Skeletal muscle tissue (tissue), 4 donors: Measurements from ENCODE around the gene BRF1. TPM values are rescaled to one million over a fixed set of nuclear protein-coding genes. Genes with fewer than 3 reads are reported as not detected.

Experiments
- H3K27ac ChIP-seq: one replicate; pipeline ENCODE4 v1.7.0; 2013; ENCODE audit warnings: mild to moderate bottlenecking, low read depth, low read length, inconsistent platforms
- H3K27me3 ChIP-seq, 3 donors: one replicate each; pipeline ENCODE4 v1.7.0; 2013; ENCODE audit warnings: low read length in 3 of 3; ENCODE audit not compliant: control insufficient read depth in 3 of 3, insufficient read depth in 3 of 3
- H3K36me3 ChIP-seq, 3 donors: one replicate each; pipeline ENCODE4 v1.7.0; 2013; ENCODE audit warnings: low read length in 3 of 3; ENCODE audit not compliant: control insufficient read depth in 3 of 3, insufficient read depth in 3 of 3
- H3K4me1 ChIP-seq, 3 donors: one replicate each; pipeline ENCODE4 v1.7.0; 2013; ENCODE audit warnings: low read length in 3 of 3, mild to moderate bottlenecking in 3 of 3; ENCODE audit not compliant: control insufficient read depth in 3 of 3, insufficient read depth in 3 of 3
- H3K4me3 ChIP-seq, 3 donors: one replicate each; pipeline ENCODE4 v1.7.0; 2013; ENCODE audit warnings: low read length in 3 of 3
- H3K9ac ChIP-seq, 3 donors: one replicate each; pipeline ENCODE4 v1.7.0; 2013; ENCODE audit warnings: low read length in 3 of 3, mild to moderate bottlenecking in 3 of 3, moderate library complexity in 2 of 3, low read depth in 1 of 3
- H3K9me3 ChIP-seq, 3 donors: one replicate each; pipeline ENCODE4 v1.7.0; 2013; ENCODE audit warnings: low read length in 3 of 3; ENCODE audit not compliant: control insufficient read depth in 3 of 3
- total RNA-seq: library from RNA; depleted of rRNA; stranded (reverse); fragments of >200 nt; gene quantifications from one replicate; pipeline ENCODE4 v1.2.3, GENCODE V29; 2014
- donor health status: Osteomylitis.

BRF1 gene
- total RNA-seq, 1 donor from 2014 or later: 38.1 TPM

DNA sequence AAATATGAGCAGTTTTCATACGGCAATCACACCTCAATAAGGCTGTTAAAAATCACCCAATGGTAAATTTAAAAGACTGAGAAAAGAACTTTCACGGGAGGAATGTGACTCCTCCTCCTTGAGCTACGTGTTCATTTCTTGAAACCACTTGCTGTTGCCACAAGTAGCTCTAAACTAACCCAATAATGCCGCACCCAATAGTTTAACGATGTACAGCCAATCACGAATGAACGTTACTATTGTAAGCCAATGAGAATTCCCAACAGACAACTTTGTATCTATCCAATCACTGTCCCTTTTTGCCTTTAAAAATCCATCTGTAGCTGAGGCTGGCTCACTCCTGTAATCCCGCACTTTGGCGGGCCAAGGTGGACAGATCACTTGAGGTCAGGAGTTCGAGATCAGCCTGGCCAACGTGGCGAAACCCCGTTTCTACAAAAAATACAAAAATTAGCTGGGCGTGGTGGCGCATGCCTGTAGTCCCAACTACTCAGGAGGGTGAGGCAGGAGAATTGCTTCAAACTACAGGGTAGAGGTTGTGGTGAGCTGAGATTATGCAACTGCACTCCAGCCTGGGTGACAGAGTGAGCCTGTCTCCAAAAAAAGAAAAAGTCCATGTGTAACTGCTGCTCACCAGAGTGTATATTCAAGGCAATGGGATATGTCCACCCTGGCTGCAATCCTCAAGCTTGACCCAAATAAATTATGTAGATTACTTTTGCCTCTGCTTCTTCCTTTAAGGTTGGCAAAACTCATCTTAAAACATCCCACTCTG, 76.8 kb downstream of the BRF1 start:
- peaks cover 27 to 51% (median 35%) of the 10 kb centered on the region in 3 donors for H3K36me3 ChIP-seq
- no peak overlapping the region for H3K9ac ChIP-seq
- H3K4me3 ChIP-seq: no peak overlapping the region
- H3K4me1 ChIP-seq: no peaks in the 10 kb centered on the region
- H3K27me3 ChIP-seq: no peaks in the 10 kb centered on the region
- no peaks in the 10 kb centered on the region for H3K9me3 ChIP-seq
- no peak overlapping the region for H3K27ac ChIP-seq

- Histone ChIP-seq H3K27me3 (no peaks in the 10 kb centered on the region), H3K36me3 (peaks cover 33 to 58% (median 40%) of the 10 kb centered on the region in 3 donors), H3K9ac (no peak overlapping the region), H3K9me3 (no peaks in the 10 kb centered on the region), H3K27ac (no peak overlapping the region), H3K4me3 (no peak overlapping the region), H3K4me1 (no peaks in the 10 kb centered on the region)
Measured at GRCh38 chr14:105223260-105223659, 77.5 kb downstream of the BRF1 start.

DNA sequence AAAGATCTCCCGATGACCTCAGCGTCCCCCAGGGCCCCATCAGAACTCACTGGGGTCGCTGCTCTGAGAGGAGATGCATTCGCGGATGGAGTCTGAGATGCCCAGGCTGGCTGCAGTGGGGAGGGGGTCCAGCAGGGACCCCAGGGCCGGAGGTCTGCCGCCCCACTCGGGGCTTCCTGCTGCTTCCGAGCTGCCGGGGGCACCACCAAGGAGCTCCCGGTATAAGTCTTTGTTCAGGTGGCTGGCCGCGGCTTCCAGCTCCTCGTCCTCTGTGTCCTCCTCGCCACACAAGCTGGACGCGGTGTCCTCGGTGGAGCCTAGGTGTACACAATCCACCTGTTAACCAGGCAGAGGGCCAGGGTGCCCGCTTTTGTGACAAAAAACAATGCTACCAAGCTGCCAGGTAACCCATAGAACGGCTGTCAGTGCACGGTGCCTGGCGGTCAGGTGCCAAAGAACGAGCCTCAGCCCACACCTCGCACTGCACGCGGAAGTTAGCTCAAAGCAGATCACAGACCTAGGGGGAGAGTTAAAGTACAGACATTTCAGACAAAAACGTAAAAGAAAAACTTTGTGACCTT, 79.1 kb downstream of the BRF1 start:
- Histone ChIP-seq H3K4me1 (no peaks in the 10 kb centered on the region), H3K36me3 (peaks cover 47 to 71% (median 55%) of the 10 kb centered on the region in 3 donors), H3K27ac (no peak overlapping the region), H3K9me3 (no peaks in the 10 kb centered on the region), H3K27me3 (no peaks in the 10 kb centered on the region), H3K4me3 (no peak overlapping the region), H3K9ac (no peak overlapping the region)

DNA sequence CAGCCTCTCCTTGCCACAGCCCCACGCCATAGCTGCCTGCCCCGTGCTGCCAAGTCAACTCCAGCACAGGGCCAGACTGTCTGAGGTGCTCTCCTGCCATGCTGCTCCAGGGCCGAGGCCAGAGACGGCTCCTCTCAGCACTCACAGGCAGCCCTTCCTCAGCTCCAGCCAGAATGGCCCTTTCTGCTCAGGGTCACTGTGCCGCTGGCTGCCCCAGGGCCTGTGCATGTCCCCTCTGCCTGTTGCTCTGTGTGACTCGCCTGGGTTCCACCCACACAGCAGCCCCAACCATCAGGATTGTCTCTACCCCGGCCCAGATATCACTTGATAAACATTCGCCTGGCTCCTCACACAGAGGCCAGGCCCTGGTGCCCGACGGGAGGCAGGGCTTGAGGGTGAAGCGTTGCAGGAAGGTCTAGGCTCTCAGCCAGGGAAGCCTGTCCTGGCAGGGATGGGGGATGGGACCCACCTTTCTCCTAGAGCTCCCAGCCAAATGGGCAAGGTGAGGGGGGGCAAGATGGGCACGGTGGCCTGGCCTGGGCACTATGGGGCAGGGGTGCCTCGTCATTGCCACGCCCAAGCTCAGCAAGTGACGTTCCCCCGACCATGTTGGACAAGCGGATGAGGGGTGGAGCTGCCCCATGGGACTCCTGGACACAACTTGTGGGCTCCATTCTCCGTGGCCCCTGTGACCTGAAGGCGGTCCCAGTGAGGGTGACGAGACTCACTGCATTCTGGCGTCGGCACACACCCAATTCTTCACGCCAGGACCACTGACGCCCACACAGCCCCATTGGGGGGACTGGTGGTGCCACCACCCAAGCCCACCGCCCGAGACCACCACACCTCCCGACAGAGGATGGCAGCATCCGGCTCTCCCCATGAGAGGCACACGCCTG, 79.9 kb downstream of the BRF1 start:
- Histone ChIP-seq H3K36me3 (peaks cover 45 to 65% (median 49%) of the 10 kb centered on the region in 3 donors), H3K27me3 (no peaks in the 10 kb centered on the region), H3K4me1 (peaks cover 0 to 4% (median 4%) of the 10 kb centered on the region in 3 donors), H3K9me3 (no peaks in the 10 kb centered on the region), H3K27ac (no peak overlapping the region), H3K4me3 (no peak overlapping the region), H3K9ac (no peak overlapping the region)

DNA sequence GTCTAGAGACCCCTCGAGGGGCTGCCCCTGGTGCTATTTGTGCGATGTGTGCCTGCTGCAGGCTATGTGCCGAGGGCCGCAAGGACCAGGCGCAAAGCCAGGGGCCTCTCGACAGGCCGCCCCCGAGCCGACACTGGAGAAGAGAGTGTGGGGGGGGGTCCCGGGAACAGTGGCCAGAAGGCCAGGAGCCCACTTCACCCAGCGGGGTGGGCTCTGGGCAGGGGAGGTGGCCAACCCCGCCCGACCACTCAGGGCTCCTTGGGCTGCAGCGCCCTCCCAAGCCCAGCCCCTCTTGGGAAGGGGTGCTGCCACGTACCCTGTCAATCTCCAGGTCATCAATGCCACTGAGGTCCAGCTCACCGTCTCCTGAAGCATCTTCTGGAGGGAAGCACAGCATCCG, 81.0 kb downstream of the BRF1 start:
- no peak overlapping the region for H3K27ac ChIP-seq
- H3K36me3 ChIP-seq: peaks cover 47 to 68% (median 55%) of the 10 kb centered on the region in 3 donors
- H3K4me3 ChIP-seq: no peak overlapping the region
- no peak overlapping the region for H3K9ac ChIP-seq
- no peaks in the 10 kb centered on the region for H3K9me3 ChIP-seq
- H3K27me3 ChIP-seq: no peaks in the 10 kb centered on the region
- peaks cover 0 to 14% (median 4%) of the 10 kb centered on the region in 3 donors for H3K4me1 ChIP-seq

DNA sequence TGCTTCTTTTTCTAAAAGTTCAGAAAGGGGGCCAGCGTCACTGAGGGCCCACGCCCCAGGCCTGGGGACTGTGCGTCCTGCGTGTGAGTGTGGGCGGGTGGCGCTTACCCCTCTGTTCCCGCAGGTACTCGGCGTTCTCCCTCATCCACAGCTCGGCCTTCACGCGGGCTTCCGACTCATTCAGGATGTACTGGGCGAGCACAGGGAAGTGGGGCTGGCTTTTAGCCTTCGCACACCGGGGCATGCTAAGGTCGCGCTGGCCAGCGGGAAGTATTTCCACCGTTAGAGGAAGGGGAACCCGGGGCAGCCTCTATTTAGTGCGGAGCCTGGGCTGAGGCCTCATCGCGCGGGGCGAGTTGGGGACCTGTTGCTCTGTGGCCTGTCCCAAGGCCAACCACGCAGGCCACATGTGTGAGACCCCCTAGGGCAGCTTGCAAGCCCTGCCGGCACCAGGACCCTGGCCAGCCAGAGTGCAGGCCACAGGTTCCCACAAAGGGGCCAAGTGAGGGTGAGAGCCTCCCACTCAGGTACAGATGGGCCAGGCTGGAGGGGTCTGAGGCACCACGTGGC, 81.7 kb downstream of the BRF1 start:
- Histone ChIP-seq H3K9ac (no peak overlapping the region), H3K27me3 (no peaks in the 10 kb centered on the region), H3K4me1 (peaks cover 0 to 20% (median 4%) of the 10 kb centered on the region in 3 donors), H3K4me3 (no peak overlapping the region), H3K9me3 (no peaks in the 10 kb centered on the region), H3K36me3 (peaks cover 45 to 67% (median 51%) of the 10 kb centered on the region in 3 donors), H3K27ac (no peak overlapping the region)

DNA sequence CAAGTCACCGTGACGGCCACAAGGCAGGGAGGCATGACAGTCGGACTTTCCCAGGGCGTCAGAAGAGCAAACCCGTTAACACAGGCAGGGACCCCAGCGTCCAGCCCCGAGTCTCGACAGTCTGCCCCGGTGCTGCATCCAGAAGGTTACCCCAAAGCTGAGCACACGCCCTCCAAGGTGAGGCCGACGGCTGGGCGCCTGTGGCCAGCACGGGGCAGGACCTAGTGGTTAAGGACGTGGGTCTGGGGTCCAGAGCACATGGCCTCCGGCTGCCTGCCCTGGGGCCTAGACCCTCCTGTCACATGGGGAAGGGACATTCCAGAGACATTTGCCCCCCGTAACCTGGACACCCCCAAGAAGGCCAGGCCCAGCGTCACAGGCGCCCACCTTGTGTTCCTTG, 82.2 kb downstream of the BRF1 start:
- Histone ChIP-seq H3K9ac (no peak overlapping the region), H3K4me3 (no peak overlapping the region), H3K4me1 (peaks cover 4 to 25% (median 9%) of the 10 kb centered on the region in 3 donors), H3K27ac (no peak overlapping the region), H3K9me3 (no peaks in the 10 kb centered on the region), H3K27me3 (no peaks in the 10 kb centered on the region), H3K36me3 (peaks cover 42 to 64% (median 51%) of the 10 kb centered on the region in 3 donors)

DNA sequence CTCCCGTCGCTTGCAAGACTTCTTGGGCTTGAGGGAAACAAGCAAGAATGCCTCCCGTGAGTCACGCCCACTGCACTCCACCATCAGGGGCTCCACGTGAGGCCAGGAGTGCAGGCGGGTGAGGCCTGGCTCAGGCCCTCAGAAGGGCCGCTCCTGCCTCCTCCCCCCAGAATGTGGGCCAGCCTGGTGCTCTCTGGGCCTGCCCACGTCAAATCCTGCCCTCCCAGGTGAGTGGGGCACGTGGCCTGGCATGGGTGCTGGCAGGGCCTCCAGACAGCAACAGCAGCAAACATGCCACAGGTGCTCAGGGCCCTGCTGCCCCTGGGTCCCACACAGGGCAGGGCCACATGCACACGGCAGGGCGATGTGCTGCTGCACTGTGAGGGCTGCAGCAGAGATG, 83.0 kb downstream of the BRF1 start:
- Histone ChIP-seq H3K36me3 (peaks cover 40 to 60% (median 51%) of the 10 kb centered on the region in 3 donors), H3K4me1 (peaks cover 9 to 29% (median 13%) of the 10 kb centered on the region in 3 donors), H3K9ac (no peak overlapping the region), H3K27ac (no peak overlapping the region), H3K27me3 (no peaks in the 10 kb centered on the region), H3K9me3 (no peaks in the 10 kb centered on the region), H3K4me3 (no peak overlapping the region)

DNA sequence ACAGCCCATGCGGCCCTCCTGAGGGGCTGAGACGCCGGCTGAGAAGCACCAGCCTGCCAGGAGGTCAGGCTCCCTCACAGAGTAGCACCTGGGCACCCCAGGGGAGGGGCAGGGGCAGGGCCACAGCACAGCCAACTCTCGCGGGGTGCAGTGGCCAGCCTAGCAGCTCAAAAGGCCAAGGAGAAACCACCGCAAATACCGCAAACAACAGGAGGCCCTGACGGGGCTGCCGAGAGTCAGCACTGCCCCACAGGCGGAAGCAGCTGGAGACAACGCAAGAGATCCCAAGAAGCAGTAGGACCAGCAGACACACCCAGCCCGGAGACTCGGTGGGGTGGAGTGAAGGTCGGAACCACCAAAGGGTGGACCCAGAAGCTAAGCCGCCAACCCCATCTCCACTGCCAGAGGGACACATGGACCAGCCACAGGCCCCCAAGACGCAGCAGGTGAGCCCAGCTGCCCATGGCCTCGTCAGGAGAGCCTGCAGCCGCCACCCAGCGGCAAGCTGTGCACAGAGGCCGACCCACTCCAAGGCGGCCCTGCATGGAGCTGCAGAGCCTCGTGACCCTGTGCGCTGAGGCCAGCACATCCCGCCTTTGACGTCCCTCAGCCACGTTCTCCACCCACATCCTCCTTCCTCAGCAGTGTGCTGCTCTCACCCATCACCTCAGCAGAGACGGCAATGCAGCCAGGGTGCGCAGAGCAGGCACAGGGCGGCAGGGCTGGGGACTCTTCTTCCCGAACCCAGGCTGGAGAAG, 84.1 kb downstream of the BRF1 start:
- H3K27ac ChIP-seq: no peak overlapping the region
- H3K9me3 ChIP-seq: no peaks in the 10 kb centered on the region
- H3K9ac ChIP-seq: no peak overlapping the region
- H3K4me1 ChIP-seq: peaks cover 9 to 29% (median 13%) of the 10 kb centered on the region in 3 donors
- H3K4me3 ChIP-seq: no peak overlapping the region
- no peaks in the 10 kb centered on the region for H3K27me3 ChIP-seq
- H3K36me3 ChIP-seq: peaks cover 43 to 61% (median 55%) of the 10 kb centered on the region in 3 donors
